Cerebellar nuclear complex (tissue), 1 donor: ENCODE results near the gene LOXL4.

Experiments
- DNase-seq, 2 experiments: peaks; one replicate each; lab custom pipeline; 2025; lab: John Stamatoyannopoulos, UW

LOXL4 gene

DNA sequence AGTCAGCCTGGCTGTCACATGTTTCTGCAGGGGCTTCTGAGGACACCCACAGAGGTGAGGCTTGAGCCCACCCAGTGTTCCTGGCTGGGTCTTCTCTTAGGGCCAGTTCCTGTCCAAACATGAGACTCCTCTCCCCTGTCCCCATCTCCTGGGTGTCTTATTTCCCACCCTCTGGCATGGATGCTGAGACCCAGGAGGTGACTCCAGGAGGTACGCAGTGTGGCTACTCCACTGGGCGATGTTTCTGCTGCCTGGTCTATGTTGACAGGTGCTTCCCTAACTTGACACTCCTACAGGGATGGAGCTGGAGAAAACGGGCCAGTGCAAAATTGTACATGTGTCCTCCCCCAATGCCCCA, 26.3 kb upstream of the LOXL4 start:
- no peak for DNase-seq

DNA sequence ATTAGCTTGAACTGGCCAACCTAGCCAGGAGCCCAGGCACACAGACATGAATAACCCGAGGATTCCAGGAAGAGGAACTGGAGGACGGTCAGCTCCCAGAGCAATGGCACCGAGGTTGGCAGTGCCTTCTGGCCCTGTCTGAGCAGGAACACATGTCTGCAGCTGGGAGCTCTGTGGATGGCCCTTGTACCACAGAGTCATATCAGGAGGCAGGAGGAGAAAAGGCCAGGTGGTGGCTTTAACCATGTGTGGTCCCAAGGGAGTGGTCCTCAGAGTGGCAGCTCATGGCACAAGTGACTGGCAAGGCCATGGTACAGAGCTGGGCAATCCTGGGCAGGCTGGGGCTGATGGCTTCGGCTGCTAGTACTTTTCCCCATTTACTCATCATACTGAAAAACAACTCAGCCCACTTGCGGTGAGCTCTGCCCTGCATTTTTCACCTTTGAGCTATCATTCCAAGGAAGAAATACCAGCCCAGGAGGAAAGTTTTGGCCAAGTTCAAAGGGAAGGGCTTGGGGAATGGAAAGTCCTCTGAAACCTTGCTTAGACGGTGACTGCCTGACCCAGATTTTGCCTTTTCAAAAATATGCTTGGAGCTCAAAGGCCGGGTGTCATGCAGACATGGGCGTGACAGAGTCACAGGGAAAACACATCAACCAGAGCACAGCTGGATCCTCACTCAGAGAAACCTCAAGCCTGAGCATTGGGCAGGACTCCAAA, 25.7 kb upstream of the LOXL4 start:
- DNase-seq, result no peak

DNA sequence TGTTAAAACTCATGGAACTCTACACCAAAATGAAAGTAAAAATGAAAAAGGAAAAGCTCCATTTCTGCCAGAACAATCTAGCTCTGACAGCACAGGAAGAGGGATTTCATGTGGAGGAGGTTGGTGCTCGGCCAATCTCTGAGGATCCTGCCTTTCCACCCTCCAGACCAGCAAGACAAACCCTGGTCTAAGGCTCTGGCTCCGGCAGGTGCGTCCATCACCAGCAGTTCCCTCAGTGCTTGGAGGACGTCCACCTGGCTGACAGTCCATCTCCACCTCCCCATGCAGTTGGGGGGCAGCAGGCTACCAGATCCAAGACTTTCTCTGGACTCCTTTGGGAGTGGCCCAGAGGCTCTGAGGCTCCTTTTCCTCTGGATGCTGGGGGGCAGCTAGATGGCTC, 25.0 kb upstream of the LOXL4 start:
- no peak for DNase-seq

DNA sequence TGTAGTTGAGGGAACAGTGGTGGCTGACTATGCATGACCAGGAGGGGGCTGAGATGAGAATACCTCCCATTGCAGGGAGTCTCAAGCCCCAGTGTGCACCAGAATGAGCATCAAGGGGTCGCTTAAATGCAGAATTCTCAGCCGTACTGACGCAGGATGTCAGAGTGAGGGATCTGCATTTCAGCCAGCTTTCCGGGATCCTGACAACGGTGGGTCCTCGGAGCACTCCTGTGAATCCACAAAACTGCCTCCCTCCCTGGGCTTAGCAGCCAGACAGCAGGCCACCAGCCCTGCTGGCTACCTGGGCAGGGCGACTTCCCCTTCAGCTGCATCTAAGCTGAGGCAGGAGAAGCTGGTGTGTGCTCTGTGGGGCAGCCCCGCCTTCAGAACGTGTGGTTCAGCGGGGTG, 21.8 kb upstream of the LOXL4 start:
- no peak for DNase-seq

DNA sequence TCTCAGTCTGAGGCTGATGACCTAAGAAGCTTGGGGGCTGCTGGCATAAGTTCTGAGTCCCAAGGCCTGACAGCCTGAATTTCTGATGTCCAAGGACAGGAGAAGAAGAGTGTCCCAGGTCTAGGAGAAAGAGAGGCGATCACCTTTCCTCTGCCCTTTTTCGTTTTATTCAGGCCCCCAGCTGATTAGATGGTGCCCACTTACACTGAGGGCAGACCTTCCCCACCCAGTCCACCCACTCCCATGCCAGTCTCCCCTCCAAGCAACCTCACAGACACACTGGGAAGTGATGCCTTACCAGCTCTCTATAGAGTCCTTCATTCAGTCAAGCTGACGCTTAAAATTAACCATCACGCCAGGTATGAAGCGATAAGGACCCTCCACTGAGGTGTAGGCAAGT, 19.3 kb upstream of the LOXL4 start:
- no peak for DNase-seq

DNA sequence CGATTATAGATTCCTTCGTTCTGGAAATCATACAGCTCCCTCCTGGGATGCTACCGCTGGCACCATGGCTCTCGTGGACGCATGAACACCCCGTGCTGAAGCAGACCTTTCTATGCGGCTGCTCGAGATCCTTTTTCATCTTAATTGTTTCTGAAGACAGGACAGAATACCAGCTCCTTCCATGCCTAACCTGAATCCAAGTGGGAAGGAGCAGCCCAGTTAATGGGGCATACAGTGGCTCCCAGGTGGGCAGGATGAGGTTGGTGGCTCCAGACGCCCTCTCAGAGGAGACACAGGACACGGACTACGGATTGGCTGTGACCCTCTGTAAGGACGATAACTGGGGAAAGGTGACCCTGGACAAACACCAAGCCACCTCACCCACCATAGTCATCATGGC, 18.4 kb upstream of the LOXL4 start:
- DNase-seq, result no peak

DNA sequence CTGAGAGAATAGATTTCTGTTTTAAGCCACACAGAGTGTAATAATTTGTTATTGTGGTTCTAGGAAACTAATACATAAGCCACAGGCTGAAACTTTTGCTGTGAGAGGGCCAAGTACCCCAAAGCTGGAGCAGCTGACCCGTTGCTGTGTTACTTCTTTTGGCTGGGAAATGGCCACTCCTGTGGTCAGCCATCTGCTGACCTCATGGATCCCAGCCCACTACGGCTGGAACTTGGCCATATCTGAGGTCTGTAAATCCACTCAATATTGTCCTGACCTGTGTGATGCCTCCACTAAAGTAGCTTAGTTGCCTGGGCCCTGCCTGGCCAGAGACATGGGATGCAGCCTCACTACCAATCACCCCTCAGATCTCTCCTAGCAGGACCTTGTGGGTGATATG, 17.4 kb upstream of the LOXL4 start:
- DNase-seq, result peak in 1 of 2 experiments; percentile 50

DNA sequence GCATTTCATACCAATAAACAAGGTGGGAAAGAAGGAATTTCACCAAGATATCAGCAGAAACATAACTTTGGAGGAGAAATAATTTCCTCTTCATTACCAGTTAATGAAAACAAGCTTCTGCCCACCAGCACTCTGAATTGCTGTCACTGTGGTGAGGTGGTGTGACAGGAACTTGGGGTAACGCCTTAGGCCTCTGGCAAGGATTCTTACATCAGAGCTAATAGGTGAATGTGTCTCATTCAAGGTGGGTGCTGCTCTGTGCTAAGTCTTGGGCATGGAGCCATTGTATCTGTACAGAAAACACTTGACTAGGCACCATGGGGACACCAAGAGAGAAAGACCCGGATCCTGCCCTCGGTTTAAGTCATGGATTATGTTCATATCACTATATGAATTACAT, 8.3 kb upstream of the LOXL4 start:
- DNase-seq, result no peak

DNA sequence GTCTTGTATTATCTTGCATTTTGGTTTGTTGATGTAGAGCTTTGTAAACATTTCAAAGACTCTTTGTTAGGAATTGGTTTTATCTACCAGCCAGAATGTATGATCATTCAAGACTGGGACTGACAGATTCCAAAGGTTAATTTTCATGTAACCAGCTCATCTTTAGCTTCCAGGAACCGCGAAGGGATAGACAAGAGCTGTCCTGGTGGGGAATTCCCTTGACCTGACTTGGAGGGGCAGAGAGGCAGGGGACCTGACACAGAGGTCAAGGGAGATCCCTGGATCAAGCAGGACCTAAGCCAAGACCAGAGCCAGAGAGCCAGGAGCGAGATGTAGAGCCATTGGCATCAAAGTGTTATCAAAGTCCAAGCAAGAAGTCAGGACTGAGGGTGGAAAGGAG, 6.6 kb upstream of the LOXL4 start:
- no peak for DNase-seq

DNA sequence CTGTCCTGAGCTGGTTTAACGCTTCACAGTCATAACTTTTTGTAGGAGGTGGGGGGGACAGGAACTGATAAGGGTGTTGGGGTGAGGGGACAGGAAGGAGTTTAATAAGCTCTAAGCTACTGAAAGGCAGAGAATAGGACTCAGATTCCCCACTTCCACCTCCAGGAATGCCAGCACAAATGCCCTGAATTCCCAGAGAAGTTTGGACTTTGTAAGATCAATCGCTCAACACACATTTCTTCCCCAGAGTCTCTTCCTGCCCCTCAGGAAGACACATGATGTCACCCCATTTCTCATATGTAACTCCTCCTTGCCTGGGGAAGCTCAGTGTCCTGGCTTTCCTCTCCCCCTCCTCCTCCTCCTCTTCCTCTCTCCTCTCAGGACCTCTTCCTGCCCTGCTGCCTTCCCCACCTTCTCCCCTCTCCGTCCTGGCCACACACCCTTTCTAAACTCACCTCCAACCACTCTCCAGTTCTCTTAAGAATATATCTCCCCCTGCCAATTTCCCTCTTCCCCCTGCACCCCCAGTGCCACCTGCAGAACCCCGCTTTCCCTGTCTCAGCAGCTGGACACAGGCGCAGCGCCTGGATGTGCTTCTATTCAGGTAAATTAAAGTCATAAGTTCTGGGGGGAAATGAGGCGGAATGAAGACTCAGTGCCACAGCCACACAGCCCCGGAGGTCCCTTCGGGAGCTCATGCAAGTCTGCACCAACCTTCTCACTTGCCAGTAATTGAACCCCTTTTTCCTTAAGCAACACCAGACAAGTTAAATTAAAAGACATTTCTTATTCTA, 5.3 kb upstream of the LOXL4 start:
- no peak for DNase-seq

DNA sequence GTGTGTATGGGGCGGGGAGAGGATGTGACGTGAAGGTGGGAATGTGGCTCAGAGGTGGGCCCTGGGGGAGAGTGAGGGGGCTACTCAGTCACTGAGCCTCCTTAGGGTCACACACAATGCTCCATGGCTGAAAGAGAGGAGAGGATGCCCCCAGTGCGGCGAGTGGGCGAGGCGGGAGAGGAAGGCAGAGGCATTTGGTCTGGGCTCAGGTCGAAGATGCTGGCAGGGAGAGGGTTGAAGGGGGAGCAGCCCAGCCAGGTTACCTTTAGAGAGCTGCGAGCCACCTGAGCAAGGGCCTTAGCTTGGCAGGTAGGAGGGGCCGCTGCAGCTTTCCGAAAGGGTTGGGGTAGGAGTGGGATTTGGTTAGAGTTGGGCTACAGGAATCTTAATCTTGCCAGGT, 4.7 kb upstream of the LOXL4 start:
- no peak for DNase-seq

DNA sequence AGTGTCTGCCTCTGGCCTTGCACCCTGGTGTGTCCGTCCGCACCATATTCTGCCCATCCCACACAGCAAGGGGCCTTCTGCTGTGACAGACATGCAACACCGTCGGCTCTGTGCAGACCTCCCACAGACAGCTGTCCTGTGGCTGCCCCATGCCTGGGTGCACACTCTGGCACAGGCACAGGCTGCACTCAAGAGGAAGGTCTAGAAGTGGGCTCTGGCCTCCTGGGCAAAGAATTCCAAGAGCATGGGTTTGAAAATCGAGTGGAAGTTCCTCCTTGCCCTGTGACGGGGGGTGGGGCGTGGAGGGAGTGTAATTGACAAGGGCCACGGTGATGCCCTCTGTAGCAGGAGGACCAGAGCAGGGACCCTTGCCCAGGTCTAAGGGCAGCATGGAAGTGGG, 4.3 kb upstream of the LOXL4 start:
- no peak for DNase-seq

DNA sequence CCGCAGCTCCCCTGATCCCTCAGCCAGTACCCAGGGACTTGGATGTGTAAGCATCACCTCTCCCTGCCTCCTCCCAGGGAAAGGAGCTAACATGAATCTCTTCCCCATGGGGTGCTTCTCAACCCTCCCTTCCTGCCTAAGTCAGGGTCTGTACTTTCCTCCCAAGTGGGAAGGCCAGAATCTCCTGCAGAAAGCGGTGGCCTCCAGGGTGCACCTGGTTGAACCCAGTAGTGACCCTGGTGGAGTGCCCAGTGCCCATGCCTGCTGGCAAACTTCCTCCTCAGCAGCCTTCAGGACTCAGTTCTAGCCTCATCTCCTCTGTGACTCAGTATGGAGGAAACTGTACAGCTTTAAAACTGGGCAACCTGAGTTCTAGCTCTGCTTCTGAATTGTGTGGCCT, 2.8 kb upstream of the LOXL4 start:
- DNase-seq, result no peak

DNA sequence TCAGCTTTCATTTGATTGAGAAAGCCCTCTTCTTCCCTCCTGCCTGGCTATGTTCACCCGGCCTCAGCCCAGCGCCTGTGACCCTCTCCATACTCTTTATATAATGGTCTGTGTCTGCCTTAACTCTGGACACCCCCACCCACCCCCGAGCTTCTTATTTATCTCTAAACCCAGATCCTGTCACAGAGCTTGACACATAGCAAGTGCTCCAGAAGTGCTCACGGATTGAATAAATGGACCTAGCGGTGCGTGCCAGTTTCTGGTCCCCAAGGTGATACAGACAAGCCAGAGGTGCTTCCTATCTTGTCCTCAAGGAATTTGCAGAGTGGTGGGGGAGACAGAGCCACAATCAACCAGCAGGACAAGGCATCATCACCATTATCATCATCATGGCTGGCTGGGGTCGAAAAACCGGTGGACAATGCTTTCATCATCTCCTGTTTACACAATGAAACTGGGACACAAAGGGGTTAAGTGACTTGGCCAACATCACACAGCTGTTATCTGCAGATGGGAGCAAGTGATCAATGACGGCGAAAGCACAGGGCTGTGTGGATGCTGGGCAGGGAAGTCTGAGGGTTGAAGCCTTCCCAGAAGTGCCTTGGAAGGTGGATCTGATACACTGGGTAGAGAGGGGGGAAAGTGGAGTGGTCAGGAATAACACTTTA, 2.2 kb upstream of the LOXL4 start:
- DNase-seq, result no peak

DNA sequence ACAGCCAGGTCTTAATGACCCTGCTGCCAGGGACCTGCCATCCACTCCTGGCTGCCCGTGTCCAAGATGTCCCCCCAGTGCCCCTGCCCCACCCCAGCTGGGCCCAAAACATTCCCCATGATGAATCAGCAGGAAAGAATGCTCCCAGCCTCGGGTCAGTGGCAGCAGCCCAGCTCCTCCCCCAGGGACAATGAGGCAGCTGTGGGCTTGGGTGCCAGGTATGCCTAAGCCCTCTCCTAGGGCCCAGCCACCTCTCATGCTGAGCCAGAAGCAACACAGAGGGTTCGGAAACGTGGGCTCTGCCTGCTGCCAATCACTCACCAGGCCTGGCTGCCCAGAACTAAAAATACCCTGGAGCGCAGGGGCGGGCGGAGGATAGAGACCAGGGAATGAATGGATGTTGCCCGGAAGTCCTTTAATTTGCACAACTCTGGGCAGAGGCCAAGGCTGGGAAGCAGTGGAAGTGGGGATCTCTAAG, 1.5 kb upstream of the LOXL4 start:
- DNase-seq, result no peak

DNA sequence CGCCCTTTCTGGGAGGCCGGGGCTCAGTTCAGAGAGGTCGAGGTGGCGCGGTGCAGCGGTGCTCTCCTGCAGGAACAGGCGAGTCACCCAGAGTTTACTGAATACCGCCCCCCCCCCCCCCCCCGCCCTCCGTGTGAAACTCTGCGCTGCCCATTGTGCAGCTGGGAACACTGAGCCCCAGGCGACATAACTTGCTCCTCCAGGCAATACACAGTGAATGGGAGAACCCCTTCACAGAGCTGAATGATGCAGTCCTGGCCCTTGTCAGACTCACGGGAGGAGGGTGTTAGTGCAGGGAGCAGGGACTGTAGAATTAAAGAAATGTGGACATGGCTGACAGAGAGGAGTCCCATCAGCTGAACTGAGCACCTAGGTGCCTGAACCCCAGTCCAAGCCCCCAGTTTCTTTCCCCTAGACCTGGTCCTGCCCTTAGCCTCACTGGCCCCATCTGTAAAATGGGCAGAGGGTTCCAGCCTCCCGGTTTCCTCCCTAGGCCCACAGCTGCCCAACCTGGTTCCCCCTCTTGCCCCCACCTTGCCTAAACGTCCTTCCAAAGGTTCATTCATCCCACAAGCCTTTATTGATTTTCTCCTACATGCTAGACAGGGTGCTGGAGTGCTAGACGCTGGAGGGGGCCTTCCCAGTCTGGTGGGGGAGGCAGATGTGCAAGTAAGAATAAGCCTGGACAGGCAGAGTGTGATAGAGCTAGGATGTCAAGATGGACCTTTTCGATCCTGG, 869 bp upstream of the LOXL4 start:
- DNase-seq, result no peak

DNA sequence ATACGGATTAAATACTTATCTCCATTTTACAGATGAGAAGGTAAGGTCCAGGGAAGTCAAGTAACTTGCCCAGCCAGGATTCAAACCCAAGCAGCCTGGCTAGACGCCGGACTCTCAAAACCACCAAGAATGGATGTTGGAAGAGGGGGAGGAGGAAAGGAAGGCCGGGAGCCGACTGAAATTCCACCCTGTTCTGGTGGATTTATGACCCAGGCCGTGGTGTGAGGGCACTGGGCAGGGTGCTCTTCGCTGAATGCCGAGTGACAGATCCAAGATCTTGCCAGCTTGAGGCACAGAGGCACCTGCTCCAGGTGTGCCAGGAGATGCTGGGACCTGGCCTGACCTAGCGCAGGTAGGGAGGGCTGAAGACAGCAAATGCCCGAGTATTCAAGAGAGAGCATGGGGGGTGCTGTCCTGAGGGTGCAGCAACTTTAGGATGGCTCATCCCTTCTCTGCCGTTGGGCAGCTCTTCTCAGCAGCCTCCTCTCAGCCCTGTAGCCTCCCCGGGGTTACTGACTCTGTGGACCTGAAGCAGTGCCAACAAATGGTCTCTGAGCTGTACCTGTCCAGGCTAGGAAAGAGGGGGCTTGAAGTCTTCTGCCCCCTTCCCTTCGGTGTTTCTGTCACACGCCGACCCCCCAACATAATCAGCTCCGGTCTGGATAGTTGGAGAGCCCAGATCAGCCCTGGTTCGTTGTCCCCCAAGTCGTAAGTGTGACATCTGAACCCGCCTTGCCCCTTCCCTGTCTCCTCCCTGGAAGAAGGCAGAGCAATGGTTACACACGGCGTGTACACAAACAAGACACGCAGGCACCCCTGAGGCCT, 713 bp downstream of the LOXL4 start:
- no peak for DNase-seq

DNA sequence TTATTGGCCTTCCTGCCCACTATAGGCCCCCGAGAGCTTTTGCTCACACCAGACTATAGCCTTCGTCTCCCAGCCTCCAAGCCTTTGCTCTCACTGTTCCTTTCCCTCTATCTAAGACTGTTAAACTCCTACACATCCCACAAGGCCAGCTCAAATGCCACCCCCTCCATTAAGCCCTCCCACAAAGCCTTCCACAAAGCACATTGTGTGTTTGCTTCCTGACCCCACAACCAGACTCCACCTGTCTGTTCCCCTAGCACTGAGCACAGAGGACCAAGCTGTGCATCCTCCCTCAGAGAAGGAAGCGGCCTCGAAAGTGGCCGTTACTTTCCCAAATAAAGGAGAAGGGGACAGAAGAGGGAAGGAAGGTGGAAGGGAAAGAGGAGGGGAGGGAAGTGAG, 1.3 kb downstream of the LOXL4 start:
- no peak for DNase-seq

DNA sequence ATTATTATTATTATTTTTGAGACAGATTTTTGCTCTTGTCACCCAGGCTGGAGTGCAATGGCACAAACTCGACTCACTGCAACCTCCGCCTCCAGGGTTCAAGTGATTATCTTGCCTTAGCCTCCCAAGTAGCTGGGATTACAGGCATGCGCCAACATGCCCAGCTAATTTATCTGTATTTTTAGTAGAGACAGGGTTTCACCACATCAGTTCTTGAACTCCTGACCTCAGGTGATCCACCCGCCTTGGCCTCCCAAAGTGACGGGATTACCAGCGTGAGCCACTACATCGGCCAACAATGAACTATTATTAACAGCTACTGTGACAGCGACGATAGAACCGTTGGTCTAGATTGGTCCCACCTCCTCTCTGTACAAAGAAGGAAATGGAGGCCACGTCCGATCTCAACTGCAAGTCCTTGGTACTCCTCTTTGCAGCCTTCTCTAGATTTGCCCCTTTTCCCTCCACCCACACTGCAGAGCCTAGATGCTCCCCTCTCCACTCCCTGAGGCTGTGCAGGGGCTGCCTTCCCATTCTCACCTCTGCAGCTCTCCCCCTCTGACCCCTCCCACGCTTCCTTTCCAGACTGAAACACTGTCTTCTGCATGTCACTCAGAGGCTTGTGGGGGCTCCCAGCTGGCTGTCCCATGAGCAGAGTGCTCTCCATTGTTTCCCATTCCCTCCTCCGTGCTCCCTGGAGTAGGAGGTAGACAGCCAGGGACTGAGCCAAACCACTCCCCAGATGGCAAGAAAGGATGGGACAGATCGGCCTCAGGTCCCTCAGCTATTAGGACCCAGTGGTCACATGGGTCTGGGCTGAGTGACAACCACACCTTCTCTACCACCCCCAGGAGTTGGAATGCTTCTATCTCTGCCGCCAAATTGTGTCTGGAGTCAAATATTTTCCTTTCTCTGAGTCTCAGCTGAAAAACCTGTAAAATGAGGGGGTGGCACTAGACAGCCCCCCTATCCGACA, 2.3 kb downstream of the LOXL4 start:
- DNase-seq, result no peak

DNA sequence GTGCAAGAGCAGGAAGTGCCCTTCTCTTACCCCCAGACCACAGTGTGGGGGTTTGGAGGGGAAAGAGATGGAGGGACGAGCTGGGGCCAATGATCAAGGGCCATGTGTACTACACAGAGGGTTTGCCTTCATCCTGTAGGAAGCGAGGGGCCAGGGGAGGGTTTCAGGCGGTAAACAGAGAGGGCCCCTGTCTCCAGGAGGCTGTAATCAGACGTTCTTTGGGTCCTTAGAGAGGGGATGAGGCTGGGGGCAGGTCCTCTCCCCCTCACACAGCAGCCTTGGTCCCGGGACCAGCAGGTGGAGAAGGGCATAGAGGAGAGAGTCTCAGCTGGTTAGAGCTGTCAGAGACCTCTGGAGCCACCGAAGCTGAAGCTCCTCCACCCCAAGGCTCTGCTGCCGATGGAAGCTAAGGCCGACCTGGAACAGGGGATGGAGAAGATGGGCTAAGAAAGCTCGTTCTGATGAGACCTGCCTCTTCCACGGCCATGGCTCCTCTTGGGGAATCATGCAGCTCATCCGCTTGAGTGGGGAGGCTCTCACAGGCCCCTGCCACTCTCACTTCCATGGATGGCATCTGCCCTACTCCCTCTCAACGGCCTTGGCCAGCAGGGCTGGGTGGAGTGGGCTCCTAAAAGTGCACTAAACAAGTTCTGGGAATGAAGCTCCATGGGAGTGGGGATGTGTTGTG, 3.5 kb downstream of the LOXL4 start:
- DNase-seq, result no peak
